DOHH2 (cell line): Measurements from ENCODE around the gene TGM3.

Experiments used
- EZH2phosphoT487 ChIP-seq: fragments of 200-600 bp; sonication (generic); IDR thresholded peaks from 2 replicates; pipeline ENCODE4 v1.6.1; 2017; ENCODE audit warnings: borderline replicate concordance, mild to moderate bottlenecking, antibody characterized with exemption, low read length, moderate library complexity, mixed read lengths
- TF ChIP-seq, protein P1 (sequence below): fragments of 200-600 bp; sonication (generic); IDR thresholded peaks from one replicate; pipeline ENCODE4 v1.5.1; 2014; ENCODE audit warnings: antibody characterized with exemption, mild to moderate bottlenecking, low read depth, low read length; ENCODE audit not compliant: poor library complexity, severe bottlenecking

DNA sequence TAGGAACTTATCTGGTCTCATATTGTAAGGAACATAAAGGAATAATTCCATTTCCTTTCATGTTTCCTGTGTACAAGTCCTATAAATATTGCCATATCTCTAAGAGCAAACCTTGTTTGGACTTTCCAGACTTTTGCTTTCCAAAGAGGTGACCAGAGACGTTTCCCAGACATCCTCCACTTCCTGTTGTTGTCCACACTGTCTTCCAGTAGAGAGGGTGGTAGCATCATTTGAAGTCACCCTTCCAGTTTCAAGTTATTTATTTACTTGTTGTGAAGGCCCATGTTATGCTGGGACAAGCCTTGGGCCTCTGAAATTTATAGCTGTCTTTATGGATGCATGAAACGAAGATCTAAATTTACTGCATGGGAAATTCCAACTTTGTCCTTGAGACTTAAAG, 10.6 kb upstream of the TGM3 start:
- TF ChIP-seq, protein P1, sequence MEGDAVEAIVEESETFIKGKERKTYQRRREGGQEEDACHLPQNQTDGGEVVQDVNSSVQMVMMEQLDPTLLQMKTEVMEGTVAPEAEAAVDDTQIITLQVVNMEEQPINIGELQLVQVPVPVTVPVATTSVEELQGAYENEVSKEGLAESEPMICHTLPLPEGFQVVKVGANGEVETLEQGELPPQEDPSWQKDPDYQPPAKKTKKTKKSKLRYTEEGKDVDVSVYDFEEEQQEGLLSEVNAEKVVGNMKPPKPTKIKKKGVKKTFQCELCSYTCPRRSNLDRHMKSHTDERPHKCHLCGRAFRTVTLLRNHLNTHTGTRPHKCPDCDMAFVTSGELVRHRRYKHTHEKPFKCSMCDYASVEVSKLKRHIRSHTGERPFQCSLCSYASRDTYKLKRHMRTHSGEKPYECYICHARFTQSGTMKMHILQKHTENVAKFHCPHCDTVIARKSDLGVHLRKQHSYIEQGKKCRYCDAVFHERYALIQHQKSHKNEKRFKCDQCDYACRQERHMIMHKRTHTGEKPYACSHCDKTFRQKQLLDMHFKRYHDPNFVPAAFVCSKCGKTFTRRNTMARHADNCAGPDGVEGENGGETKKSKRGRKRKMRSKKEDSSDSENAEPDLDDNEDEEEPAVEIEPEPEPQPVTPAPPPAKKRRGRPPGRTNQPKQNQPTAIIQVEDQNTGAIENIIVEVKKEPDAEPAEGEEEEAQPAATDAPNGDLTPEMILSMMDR, result no peak
- TF ChIP-seq EZH2phosphoT487, result no peak
